ENCODE measurements around the gene FOXO6. TPM values are rescaled to one million over a fixed set of nuclear protein-coding genes. Genes with fewer than 3 reads are reported as not detected.
"Not testable (repeated sequence)": the region's sequence is repeated elsewhere in the genome, so short reads cannot be mapped to it uniquely, and the experiment has no call there.

FOXO6 gene
- total RNA-seq, 1 donor from 2014 or later: 2.0 TPM

- intact Hi-C loops (cut with DNase I): no loop called here
- no peak for DNase-seq (ENCODE audit: low spot score)
Measured at GRCh38 chr1:41328001-41328615, 33.1 kb upstream of the FOXO6 start.

- peak; percentile 60 for DNase-seq (ENCODE audit: low spot score)
- intact Hi-C loops (cut with DNase I): no loop called here
Measured at GRCh38 chr1:41328780-41329640, 32.2 kb upstream of the FOXO6 start.

GRCh38 chr1:41329662-41330587, 31.3 kb upstream of the FOXO6 start:
- DNase-seq (ENCODE audit: low spot score): peak; percentile 35
- intact Hi-C loops (cut with DNase I): no loop called here

- intact Hi-C loops (cut with DNase I): no loop called here
- peak; percentile 46 for DNase-seq (ENCODE audit: low spot score)
Measured at GRCh38 chr1:41330588-41331545, 30.4 kb upstream of the FOXO6 start.

GRCh38 chr1:41331546-41331917, 29.7 kb upstream of the FOXO6 start:
- peak; percentile 66 for DNase-seq (ENCODE audit: low spot score)
- intact Hi-C loops (cut with DNase I): no loop called here

GRCh38 chr1:41332161-41332560, 29.1 kb upstream of the FOXO6 start:
- peak; percentile 6 for DNase-seq (ENCODE audit: low spot score)
- intact Hi-C loops (cut with DNase I): not testable (repeated sequence)

GRCh38 chr1:41333146-41333784, 28.0 kb upstream of the FOXO6 start:
- no peak for DNase-seq (ENCODE audit: low spot score)
- intact Hi-C loops (cut with DNase I): no loop called here

GRCh38 chr1:41338820-41339219, 22.4 kb upstream of the FOXO6 start:
- intact Hi-C loops (cut with DNase I): no loop called here
- DNase-seq (ENCODE audit: low spot score): no peak

- no peak for DNase-seq (ENCODE audit: low spot score)
Measured at GRCh38 chr1:41340655-41341364, 20.4 kb upstream of the FOXO6 start.

GRCh38 chr1:41341365-41341683, 19.9 kb upstream of the FOXO6 start:
- intact Hi-C loops (cut with DNase I): no loop called here
- DNase-seq (ENCODE audit: low spot score): no peak

More at GRCh38 chr1:41340655-41341364, 20.4 kb upstream of the FOXO6 start:
- intact Hi-C loops (cut with DNase I): no loop called here

- intact Hi-C loops (cut with DNase I): no loop called here
- DNase-seq (ENCODE audit: low spot score): peak; percentile 44
Measured at GRCh38 chr1:41341772-41342562, 19.3 kb upstream of the FOXO6 start.

GRCh38 chr1:41342774-41343355, 18.4 kb upstream of the FOXO6 start:
- peak; percentile 38 for DNase-seq (ENCODE audit: low spot score)
- intact Hi-C loops (cut with DNase I): no loop called here

- intact Hi-C loops (cut with DNase I): no loop called here
- DNase-seq (ENCODE audit: low spot score): peak; percentile 74
Measured at GRCh38 chr1:41343790-41344699, 17.2 kb upstream of the FOXO6 start.

GRCh38 chr1:41344708-41345159, 16.5 kb upstream of the FOXO6 start:
- peak; percentile 51 for DNase-seq (ENCODE audit: low spot score)
- intact Hi-C loops (cut with DNase I): no loop called here

- intact Hi-C loops (cut with DNase I): no loop called here
- peak; percentile 6 for DNase-seq (ENCODE audit: low spot score)
Measured at GRCh38 chr1:41345434-41346075, 15.7 kb upstream of the FOXO6 start.

All from cardiac septum (tissue), 1 donor.